GM19372 (cell line): Measurements from ENCODE around the gene PYGB.
"Not testable (repeated sequence)": the region's sequence is repeated elsewhere in the genome, so short reads cannot be mapped to it uniquely, and the experiment has no call there.

Source experiments
- ATAC-seq: cut with Tn5 transposase; IDR thresholded peaks from one replicate; pipeline ENCODE4 v1.9.1; 2021; ENCODE audit warnings: mild to moderate bottlenecking, low read depth, moderate library complexity; ENCODE audit not compliant: unreplicated experiment

Gene PYGB

GRCh38 chr20:25227317-25227831, 20.5 kb upstream of the PYGB start:
- no peak for ATAC-seq

GRCh38 chr20:25229486-25230165, 18.3 kb upstream of the PYGB start:
- no peak for ATAC-seq

- ATAC-seq = no peak
These were observed 17.6 kb upstream of the PYGB start for GRCh38 chr20:25230166-25230831.

- ATAC-seq = no peak
These were observed 14.7 kb upstream of the PYGB start for GRCh38 chr20:25233016-25233772.

- not testable (repeated sequence) for ATAC-seq
These were observed 13.7 kb upstream of the PYGB start for GRCh38 chr20:25234009-25234849.

GRCh38 chr20:25236450-25237304, 11.2 kb upstream of the PYGB start:
- no peak for ATAC-seq

- ATAC-seq = no peak
These were observed 10.1 kb upstream of the PYGB start for GRCh38 chr20:25237610-25238318.

- ATAC-seq = no peak
These were observed 9.4 kb upstream of the PYGB start for GRCh38 chr20:25238319-25239037.

GRCh38 chr20:25239387-25240370, 8.2 kb upstream of the PYGB start:
- ATAC-seq = no peak

GRCh38 chr20:25240851-25241658, 6.8 kb upstream of the PYGB start:
- ATAC-seq = not testable (repeated sequence)

- not testable (repeated sequence) for ATAC-seq
These were observed 6.3 kb upstream of the PYGB start for GRCh38 chr20:25241659-25241955.

GRCh38 chr20:25242231-25242630, 5.7 kb upstream of the PYGB start:
- no peak for ATAC-seq

- no peak for ATAC-seq
These were observed 4.4 kb upstream of the PYGB start for GRCh38 chr20:25243416-25243979.

GRCh38 chr20:25244976-25245375, 2.9 kb upstream of the PYGB start:
- ATAC-seq = no peak

- ATAC-seq = no peak
These were observed 2.4 kb upstream of the PYGB start for GRCh38 chr20:25245461-25245860.
